Activated CD8-positive, alpha-beta memory T cell treated with anti-CD3 and anti-CD28 coated beads for 4 hours (primary cell): Measurements from ENCODE around the gene TRAF3IP1.
A peak's percentile ranks its signal among the peaks of the same experiment; 100 is the strongest.

Experiments
- DNase-seq, 2 donors: peaks; one replicate each; pipeline ENCODE4 v3.0.0-alpha.2; 2020; ENCODE audit warnings: low read depth in 2 of 2

TRAF3IP1 gene

DNA sequence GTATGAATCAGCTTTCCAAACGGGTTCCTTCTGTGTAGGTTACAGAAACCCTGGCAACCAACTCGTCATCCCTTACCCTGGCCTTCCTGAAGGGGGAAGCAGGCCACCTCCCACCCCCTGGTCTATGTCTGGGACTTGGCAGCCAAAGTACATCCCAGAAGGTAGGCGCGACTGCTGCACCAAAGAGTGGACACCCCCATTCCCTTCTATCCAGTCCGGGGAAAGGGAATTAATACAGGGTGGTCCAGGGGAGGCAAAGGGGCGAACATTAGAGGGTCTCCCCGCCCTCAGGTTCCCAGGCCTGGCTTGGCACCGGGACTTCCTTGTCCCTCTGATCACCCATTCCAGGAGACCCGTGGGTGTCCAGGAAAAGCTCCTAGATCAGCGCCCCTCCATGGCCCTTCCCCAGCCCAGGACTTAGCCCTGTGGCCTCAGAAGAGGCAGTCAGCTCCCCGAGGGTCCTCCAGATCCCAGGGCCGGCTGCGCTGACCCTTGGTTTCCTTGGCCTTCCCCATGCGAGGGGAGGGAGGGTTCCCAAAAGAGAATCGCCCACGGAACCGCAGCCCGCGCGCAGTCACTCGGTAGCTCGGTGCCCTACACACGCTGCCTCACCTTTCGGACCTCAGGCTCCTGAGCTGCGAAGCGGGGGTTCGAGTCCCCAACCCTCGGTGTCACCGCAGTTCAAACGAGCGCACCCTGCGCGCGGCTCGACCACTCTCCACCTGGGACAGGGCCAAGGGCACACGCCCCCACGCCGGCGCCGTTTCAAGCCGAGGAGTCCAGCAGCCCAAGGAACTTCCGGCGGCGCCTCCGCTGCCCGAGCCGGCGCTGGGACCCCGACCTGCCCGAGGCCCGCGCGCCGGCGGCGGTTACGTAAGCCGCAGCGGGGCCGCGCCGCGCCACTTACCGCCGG is 32.3 kb upstream of the TRAF3IP1 start, which contains the start of gene PER2:
Gene PER2, minus strand, starts transcription at position 874 of the 913 bp plus-strand sequence. CDS start 10,674 bp downstream, outside the sequence.
- DNase-seq: peak in 1 of 2 donors; percentile 7

DNA sequence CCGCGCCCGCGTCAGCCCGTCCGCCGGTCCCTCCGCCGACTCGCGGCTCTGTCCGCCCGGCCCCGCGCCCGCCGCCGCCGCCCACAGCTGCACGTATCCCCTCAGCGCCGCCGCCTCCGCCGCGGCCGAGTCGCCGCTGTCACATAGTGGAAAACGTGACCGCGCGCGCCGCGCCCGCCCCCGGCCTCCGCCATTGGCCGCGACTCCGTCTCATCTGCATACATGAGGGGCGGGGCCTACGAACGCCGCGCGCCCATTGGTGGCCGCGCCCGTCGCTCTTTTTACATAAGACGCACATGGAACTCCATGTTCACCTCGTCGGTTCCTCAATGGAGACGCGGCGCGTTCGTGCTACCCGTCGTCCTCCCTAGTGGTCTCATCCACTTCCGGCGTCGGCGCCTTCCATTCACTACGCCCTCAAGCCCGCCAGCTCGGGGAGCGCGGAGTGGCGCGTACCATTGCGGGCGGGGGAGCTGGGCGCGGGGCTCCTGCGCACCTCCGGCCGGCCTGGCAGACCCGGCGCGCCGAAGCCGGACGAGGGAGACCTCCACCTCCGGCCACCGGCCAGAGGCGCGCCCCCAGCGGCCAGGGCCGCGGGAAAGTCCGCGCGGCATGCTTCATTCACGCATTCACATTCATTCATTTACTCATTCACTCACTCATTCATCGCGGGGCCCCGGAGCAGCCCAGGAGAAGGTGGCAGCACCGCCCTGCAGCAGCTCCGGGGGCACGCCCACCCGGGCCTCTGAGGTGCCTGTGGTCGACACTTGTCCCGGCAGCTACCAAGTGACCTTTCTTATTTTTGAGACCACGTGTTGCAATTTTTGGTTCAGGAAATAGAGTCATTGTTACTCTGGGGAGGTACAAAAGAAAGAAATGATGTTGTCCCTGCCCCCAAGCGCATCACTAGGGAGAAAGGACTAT is 31.4 kb upstream of the TRAF3IP1 start:
- DNase-seq: peak; percentile 93 to 95

DNA sequence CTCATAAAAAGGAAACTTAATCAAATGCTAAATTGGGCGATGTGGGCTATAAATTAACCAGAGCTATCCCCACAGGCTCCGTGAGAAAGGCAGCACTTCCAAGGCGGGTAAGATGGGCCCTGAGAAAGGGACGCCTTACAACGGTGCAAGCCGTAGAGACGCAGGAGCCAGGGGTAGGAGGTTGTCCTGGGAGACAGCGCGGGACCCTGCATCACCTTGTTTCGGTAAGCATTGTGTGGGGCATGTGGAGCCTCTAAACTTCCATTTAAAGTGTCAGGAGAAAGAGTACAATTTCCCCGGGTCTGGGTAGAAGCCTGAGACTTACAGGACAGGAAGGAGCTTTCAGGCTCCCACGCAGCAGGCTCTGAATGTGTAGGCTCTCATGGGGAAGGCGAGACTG is 30.7 kb upstream of the TRAF3IP1 start:
- DNase-seq: no peak

DNA sequence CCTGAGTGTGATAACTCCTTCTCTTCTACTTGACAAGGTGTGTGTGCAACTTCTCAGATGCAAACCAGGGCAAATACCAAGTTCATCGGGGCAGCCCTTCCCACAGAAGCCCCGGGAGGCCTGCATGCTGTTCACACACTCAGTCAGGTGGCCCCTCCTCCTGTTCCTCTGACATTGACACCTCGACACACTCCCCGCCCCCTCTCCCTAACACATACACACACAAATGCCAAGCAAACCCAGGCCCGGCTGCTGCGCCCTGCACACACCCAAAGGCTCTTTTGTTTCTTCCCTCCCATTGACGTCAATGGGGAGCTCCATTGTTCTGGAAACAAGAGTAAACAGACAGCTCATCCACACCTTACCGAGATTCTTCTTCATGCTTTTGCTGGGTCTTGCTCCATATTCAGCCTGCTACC is 30.2 kb upstream of the TRAF3IP1 start:
- peak in 1 of 2 donors; percentile 18 for DNase-seq

DNA sequence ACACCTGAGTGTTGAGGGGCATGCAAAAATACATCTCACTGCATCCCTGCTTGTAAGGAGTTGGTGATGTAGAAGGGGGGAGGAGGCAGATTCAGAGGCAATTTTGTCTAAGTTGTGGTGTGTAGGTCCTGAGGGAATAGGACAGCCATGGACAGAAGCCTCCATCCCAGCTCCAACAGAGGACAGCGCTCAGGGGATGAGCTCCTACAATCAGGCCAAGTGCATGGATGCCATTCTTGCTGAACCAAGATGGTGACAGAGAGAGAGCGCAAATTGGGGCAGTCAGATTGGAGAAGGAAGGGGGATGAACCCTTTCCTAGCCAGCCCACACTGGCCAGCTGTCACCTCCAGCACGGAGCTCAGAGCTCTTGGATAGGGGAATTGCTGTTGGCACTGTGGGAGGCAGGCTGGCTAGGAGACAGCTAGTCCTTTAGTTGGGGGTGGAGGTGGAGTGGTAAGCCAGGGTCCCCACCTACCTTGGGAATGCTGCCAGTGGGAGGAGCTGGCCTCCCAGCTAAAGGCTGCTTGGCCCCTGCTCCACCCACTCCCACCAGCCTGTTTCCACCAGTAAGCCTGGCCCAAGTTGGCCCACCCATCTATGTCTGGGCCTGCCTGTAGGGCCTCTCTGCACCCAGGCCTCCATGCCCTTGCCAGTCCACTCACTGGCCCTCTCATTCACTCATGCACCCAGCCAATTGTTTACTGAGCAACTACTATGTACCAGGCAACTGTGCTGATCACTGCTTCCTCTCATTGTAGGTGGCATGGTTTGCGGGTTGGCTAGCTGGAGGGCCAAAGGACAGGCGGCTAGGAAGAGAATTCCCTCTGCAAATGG is 29.4 kb upstream of the TRAF3IP1 start:
- no peak for DNase-seq

DNA sequence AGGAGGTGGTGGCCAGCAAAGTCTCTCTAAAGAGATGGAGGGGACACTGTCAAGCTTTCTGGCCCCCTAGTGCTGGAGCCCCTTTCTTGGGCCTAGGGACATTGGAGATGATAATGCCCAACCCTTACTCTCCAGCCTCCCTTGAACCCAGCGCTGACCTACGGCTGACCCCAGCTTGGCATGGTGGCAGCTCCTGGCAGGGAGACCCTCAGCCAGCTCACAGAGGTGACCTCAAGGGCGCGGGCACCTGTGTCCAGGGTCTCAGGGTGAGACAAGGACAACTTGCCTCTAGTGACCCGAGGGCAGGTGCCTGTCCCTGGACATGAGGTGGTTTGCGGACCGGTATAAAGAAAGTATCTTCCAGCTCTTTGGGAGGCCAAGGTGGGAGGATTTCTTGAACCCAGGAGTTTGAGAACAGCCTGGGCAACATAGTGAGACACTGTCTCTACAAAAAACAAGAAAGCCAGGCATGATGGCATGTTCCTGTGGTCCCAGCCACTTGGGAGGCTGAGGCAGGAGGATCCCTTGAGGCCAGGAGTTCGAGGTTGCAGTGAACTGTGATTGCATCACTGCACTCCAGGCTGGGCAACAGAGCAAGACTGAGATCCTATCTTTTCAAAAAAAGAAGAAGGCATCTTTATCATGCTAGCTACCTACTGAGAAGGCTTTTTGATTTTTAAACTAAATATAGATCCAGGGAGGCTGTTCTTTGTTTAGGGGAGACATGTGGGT is 28.6 kb upstream of the TRAF3IP1 start:
- DNase-seq: no peak

DNA sequence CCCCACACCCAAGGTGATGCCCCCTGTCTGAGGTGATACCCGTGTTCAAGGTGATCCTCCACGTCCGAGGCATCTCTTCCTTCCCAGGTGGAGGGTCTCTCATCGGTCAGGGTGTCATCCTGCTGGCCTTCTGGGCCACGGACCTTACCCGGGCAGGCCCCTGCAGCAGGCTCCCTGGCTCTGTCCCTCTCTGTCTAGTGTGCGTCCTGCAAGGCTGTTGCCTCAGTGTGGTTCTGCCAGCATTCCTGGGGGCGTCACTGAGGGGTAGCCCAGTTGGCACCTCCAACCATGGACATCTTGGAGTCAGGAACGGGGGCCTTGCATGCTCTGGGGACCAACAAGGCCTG is 26.3 kb upstream of the TRAF3IP1 start:
- DNase-seq: no peak

DNA sequence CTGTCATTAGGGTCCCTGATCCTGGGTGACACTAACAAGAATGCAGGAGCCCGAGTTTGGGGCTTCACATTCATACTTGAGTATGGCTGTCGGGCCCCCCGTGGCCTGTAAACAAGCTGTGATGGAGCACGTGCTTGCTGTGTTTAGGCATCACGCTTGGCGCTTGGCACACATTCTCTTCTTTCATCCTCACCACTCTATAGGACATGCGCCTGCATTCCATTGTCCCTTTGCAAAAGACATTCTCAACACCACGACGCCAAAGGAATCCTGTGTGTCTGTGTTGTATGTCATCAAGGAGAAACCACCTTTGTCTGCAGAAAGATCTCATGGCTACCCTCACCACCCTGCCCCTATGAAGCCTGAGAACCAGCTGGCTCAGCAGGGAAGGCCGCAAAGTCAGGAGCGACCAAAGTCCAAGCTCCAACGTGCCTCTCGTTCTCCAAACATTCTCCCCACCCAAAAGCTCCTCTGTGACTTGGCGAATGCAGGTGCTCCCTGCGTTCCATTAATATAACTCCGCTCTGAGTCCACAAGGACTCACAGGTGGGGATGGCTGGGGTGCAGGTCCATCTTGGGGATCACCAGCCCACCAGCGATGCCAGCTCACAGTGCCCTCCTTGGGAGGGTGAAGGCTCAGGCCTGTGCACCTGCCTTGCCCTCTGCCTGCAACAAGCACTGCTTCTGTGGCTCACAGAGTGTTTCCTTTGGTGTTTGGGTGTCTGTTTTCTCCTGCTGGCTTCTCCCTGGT is 25.8 kb upstream of the TRAF3IP1 start:
- DNase-seq: no peak

DNA sequence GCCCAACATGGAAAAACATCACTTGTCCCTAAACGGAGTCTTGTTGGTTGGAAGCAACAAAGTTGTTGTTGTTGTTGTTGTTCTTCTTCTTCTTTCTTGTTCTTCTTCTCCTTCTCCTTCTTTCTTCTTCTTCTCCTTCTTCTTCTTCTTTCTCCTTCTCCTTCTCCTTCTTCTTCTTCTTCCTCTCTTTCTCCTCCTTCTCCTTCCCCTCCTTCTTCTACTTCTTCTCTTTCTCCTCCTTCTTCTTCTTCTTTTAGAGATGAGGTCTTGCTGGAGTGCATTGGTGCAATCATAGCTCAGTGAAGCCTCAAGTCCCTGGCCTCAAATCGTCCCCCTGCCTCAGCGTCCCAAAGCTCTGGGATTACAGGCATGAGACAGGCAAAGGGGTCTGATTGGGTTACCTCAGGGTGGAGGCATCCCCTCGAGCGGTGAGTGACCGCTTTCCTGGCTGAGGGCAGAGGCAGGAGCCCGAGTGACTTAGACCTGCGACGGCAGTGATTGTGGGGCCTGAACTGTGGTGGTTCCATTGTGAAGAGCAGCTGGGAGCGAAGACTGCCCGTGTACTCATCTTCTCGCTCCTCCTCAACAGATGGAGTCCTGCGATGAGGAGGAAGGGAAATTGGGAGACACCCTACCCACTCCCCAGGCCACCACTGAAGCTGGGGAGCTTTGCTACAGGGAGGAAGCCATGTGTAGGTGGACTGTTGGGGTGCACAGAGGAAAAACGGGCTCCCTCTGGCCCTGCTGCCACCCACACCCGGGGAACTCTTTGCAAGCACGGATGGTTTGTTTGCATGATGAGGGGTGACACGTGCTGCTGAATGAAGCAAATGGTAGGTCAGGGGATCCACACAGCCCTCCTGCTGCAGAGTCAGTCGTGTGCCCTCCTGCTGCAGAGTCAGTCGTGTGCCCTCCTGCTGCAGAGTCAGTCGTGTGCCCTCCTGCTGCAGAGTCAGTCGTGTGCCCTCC is 24.9 kb upstream of the TRAF3IP1 start:
- DNase-seq: no peak

DNA sequence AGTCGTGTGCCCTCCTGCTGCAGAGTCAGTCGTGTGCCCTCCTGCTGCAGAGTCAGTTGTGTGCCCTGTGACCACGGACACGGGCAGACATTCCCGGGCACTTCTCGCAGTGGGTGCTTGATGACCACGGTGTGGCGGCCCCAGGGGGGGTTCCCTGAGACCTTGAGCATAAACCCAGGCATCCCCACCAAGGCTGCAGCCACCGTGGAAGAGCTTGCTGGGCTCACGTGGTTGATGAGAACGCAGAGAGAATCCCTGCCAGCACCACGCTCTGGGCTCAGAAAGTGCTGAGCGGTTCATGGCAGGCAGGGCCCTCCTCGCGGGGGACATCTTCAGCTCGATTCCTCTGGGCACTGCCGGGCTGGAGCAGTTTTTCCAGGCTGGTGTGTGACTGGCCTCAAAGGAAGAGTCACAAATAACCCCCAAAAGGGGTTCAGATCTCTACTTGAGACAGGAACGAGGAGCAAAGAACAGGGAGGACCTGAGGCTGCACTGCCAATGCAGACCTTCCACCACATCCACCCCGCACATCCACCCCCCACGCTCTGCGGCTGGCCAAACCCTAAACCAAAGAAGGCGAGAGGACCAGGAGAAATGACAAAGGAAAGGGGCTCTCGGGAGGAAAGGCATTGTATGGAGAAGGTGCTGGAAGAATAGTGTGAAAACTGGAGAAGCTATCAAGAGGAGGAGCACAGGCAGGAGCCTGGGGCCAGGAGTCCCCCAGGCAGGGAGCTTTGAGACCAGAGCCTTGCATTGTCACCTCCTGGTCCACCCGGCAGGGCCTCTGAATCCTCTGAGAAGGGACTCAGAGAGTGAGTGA is 23.5 kb upstream of the TRAF3IP1 start:
- no peak for DNase-seq

DNA sequence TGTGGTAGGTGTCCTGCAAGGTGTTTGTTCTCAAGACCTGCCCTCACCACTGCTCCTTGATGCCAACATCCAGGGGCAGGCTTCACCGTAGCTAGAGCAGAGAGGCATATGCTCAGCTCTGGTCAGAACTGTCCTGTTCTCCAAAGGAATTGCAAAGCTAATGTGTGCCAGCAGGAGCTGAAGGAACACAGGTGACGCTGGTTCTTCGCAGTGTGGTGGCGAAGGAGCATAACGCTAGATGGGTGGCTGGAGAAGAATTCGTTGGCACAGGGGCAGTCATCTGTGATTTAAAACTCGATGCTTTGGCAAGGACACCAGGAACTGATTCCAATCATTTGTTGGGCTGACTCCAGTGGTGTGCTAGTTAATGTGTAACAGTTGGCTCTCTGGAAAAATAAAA is 20.5 kb upstream of the TRAF3IP1 start:
- DNase-seq: no peak

DNA sequence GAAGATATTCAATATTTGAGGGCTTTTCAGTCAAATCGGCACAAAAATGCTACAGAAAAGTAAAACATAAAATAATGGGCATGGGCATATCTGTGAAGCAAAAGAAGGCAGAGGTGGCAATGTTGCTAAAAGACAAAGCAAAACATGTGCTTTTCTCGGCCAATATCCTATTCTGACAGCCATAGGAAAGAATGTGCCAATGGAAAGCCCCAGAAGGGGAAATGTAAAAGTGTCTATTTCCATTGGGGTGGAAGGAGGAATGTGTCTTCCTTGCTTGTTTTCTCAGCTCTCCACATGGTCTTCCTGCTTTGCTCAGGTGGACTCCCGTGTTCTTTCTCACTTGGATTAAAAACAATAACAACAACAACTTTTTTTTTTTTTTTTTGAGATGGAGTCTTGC is 18.2 kb upstream of the TRAF3IP1 start:
- no peak for DNase-seq

DNA sequence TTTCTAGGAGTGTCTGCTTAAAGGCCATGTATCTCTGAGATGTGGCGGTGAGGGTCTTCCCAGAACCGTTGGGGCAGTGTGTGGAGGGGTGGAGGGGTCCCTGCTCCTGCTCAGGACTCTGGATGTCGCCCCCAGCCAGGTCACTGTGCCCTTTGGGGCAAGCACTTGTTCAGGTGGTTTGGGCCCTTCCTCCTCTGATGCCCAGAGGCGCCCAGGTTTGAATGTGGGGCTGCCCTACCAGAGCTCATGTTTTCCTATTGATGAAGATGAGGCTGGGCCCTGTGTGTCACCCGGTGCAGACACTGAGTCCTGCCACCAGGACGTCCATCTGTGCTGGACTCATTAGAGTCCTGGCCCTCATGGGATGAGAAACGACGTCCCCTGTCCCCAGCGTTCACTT is 17.6 kb upstream of the TRAF3IP1 start:
- DNase-seq: no peak

DNA sequence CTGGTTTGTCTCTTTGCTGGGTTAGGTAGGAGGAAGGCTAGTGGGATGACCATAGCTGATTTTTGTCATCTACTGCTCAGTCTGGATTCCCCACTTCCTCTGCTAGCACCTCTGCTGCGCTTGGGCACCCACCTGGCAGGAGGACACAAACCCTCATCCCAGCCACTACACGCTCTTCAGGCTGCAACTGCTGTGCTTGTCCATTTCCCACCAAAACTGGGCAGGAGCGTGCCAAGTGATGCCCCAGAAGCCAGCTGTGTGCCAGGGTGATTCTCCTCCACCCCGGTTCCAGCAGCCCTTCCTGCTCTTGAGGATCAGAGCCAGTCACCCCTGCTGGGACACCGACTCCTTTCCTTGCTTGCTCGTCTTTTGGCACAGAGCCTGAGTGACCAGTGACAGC is 16.2 kb upstream of the TRAF3IP1 start:
- no peak for DNase-seq

DNA sequence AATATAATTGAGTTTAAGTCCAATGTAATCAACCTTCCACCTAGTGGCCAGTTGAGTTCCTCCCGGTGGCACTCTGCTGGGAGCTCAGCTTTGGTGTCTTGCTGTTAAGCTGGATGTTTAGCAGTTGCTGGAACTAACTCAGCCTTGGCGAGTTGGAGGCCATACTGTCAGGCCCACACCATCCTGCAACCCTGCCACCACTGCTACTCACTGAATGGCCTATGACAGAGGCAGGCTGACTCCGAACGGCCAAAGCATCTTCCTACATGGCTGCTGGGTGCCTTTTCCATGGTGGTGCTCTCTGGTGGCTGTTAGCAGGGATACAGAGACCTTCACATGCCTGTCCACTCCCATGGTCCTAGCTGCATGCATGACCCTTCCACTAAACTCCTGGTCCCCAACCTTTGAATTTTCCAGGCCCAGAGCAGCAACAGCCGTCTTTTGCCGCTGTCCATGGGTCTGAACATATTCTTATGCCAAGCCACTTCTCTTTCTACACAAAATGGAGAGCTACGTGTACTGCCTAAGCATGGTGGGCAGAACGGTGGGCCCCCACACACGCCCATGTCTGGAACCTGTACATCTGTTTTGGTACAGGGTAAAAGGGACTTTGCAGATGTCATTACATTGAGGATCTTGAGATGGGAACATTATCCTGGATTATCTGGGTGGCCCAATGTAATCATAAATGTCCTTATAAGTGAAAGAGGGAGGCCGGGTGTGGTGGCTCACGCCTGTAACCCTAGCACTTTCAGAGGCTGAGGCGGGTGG is 15.0 kb upstream of the TRAF3IP1 start:
- no peak for DNase-seq

DNA sequence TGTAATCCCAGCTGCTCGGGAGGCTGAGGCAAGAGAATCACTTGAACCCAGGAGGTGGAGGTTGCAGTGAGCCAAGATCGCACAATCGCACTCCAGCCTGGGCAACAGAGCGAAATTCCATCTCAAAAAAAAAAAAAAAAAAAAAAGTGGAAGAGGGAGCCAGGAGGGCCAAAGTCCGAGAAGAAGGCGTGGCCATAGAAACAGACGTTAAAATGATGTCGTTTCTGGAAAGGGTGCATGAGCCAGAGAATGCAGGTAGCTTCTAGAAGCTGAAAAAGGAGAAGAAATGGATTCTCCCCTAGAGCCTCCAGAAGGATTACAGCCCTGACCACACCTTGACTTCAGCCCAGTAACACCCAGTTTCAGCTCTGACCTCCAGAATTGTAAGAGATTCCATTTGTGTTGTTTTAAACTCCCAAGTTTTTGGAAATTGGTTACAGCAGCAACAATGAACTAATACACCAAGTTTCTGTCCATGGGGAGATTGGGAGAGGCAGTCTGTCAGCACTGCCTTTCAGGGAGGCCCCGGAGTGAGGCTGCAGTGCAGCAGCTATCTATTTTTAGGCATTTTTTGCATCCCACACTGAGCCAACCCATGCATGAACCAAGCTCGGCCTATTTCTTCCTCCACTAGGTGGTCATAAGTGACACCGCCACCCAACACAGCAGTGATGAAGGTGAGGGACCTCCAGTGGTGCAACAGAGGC is 14.2 kb upstream of the TRAF3IP1 start:
- no peak for DNase-seq

DNA sequence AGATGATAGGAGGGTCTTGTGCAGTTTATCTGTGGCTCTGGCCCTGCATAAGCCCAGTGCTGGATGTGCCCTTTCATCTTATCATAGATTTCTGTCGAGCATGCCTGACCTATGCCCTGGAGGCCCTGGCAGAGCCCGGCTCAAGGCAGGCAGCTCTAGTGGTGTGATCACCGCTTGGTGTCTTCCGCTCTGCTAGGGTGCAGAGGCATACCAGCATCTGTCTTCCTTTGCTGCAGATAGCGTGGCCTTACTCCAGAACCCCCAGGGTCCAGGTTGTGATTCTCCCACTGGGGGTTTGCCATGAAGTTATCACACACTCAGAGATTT is 13.7 kb upstream of the TRAF3IP1 start:
- no peak for DNase-seq
